Erythroblast (primary cell): Measurements from ENCODE around the gene DSCAML1.

ENCODE experiments used
- GATA1 ChIP-seq: IDR thresholded peaks from 2 replicates; pipeline ENCODE4 v1.6.1; 2011; ENCODE audit warnings: low read depth, mild to moderate bottlenecking, control low read depth, low read length, moderate library complexity
- POLR2A ChIP-seq: IDR thresholded peaks from 2 replicates; pipeline ENCODE4 v1.6.1; 2011; ENCODE audit warnings: mild to moderate bottlenecking, low read length

DNA sequence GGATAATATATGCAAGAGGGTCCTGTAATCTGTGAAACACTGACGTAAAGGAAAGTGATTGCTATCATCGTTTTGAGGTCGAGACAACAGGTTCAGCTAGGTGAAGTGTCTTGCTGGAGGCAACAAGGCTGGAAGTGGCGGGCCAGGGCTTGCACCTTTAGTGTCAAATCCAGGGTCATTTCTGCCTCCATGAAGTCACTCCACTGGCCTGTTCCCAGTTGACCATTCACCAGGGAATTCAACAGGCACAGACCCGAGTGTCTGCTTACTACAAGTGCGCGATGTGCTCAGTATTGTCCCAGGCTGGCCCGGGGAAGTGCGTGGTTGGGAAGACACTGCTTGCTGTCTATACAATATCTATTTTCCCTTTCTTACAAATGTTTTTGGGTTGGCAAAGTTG, 244.4 kb downstream of the DSCAML1 start:
- no peak for TF ChIP-seq POLR2A
- no peak for TF ChIP-seq GATA1
